ENCODE results near the gene ALDH4A1.
A peak's percentile ranks its signal among the peaks of the same experiment; 100 is the strongest.

Gene ALDH4A1

DNA sequence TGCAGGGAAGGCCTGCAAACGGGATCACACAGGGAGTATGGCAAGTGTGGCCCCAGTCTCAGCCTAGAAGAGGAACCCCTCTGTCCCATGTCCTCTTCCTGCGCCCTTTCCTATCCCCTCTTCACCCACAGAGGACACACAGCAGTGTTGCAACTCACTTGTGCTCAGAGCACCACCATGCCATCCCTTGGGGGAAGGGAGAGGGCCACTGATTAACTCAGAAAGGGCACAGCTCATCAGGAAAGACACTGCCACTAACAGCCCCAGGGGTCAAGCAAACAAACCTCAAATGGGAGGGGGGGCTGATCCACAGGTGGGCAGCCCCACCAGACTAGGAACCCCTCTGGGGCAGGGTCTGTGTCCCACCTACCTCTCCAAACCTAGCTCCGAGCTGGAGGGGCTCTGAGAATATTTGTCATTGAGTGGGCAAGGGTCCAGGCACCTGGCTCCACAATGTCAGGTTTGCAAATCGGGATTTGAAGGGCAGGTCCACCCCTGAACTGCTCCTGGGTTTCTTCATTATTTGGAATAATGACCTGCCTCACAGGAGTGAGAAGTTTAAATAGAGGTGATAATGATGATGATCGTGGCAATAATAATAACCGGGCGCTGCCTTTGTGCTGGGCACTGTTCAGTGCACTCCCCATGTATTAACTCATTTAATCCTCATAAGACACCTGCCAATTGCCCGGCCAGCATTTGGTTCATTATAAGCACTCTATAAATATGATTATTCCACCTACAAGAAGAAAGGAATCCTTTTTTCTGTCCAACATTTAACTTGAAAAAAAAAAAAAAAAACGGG lies 1.0 kb downstream of the ALDH4A1 start:
- DNase-seq (ENCODE audit: low read depth), result no peak

- no peak for DNase-seq (ENCODE audit: low read depth)
Measured at GRCh38 chr1:18900303-18900841, 2.0 kb downstream of the ALDH4A1 start.

DNA sequence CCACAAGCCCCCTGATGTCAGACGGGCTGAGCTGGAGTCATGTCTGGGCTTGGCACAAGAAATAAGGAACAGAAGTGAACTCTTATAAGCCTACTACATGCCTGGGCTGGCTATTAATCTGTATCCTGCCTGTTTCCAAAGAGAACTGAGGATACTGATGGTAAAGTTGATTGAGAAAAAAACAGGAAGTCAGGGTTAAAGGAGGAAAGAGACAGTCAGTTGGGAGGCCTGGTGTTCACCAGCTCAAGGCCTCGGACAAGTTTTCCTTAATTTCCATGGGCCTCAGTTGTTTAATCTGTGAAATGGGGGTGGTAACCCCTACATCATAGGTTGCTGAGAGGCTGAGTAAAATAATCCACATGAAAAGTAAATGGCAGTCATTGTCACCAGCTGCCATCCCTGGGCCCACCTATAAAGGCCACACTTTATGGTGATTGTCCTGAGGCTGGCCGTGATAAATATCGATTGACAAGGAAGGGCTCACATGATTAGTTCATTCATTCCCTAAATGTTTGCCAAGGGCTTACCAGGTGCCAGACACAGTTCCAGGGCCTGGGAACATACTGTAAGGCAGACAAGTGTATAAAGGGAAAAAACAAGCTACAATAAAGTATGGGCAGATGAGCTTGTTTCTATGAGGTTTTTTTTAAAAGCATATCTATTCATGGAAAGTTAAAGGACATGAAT lies 2.8 kb downstream of the ALDH4A1 start:
- DNase-seq (ENCODE audit: low read depth), result no peak

DNA sequence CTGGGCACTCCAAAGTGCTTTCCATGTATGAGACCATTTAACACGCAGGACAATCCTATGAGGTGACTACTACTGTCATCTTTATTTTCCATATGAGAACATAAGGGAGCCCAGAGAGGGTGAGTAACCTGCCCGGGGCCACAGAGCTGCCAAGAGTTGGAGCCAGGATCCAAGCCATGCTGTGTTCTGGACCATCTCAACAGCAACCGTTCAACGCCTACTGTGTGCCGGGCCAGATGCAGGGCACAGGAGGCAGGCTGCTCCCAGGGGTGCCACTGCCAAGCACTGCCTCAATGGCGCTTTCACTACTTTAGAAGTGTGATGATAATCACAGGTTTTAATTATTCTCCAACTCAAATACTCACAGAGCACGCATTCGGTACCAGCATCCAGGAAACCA lies 3.8 kb downstream of the ALDH4A1 start:
- DNase-seq (ENCODE audit: low read depth), result no peak

DNA sequence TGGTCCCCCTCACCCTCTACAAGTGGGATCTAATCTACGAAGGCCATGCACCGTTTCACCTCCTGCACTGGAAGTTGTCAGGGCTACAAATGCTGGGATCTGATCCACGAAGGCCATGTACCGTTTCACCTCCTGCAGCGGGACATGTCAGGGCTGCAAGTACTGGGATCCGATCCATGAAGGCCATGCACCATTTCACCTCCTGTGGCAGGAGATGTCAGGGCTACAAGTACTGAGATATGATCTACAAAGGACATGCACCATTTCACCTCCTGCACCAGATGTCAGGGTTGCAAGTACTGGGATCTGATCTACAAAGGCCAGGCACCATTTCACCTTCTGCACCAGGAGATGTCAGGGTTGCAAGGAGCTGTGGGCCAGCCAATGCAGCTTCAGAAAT lies 7.0 kb downstream of the ALDH4A1 start:
- no peak for DNase-seq (ENCODE audit: low read depth)

GRCh38 chr1:18893120-18893519 lies 9.2 kb downstream of the ALDH4A1 start:
- peak; percentile 22 for DNase-seq (ENCODE audit: low read depth)

DNA sequence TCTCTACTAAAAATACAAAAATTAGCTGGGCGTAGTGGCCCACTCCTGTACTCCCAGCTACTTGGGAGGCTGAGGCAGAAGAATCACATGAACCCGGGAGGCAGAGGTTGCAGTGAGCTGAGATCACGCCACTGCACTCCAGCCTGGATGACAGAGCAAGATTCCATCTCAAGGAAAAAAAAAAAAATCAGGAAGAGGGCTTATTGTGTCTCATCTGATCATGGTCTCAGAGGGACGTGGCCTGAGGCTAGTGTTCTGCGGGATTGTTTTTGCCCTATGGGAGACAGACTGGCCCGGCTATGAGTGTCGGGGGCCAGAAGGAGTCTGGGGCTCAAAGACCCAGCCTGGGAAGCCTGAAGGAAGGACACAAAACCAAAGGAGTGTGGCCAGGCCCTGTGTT lies 10.5 kb downstream of the ALDH4A1 start:
- peak; percentile 22 for DNase-seq (ENCODE audit: low read depth)

GRCh38 chr1:18891426-18891780 lies 11.0 kb downstream of the ALDH4A1 start:
- DNase-seq (ENCODE audit: low read depth), result no peak

GRCh38 chr1:18890706-18891425 lies 11.5 kb downstream of the ALDH4A1 start:
- no peak for DNase-seq (ENCODE audit: low read depth)

GRCh38 chr1:18886003-18886335 lies 16.4 kb downstream of the ALDH4A1 start:
- DNase-seq (ENCODE audit: low read depth), result peak; percentile 29

DNA sequence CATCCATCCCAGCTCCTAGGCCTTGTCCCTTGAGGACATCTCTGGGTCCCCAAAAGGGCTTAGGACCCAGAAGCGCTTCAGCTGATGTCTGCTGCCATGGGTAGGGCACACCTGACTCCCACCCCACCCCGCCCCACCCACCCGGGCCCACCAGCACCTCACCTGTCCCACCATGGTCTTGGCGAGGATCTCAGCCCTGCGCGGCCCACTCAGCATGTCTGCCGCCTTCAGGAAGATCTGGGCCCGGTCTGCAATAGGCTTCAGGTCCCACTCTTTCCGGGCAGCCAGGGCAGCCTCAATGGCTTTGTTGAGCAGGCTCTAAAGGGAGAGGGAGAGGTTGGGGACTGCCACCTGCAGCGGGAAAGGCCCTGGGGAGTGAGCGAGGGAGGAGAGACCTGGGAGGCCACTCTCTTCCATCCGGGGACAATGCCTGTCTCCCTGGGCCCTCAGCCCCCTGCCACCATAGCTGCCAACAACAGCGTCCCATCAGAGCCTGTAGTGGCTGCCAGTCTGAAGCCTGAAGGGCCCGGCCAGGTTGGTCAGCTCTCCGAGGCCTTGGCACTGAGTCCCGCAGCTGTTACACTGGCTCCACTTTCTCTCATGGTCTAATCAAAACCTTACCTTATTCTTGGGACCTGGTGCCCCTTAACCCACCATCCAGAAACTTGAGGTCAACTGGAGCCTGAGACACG lies 16.9 kb downstream of the ALDH4A1 start:
- no peak for DNase-seq (ENCODE audit: low read depth)

- no peak for DNase-seq (ENCODE audit: low read depth)
Measured at GRCh38 chr1:18884727-18885126, 17.6 kb downstream of the ALDH4A1 start.

DNA sequence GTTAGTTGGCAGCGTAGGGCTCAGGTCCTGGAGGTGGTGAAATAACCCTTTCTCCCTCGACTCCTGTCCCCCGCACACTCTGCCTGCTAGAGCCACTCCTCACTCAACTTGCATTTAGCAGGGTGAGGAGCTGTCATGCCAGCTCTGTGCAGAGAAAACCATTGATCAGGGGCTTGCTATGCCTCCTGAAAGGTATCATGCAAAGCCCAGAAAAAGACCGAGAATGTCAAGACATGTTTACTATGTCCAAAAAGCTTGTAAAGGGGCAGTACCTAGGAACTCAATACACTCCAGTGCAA lies 18.0 kb downstream of the ALDH4A1 start:
- no peak for DNase-seq (ENCODE audit: low read depth)

DNA sequence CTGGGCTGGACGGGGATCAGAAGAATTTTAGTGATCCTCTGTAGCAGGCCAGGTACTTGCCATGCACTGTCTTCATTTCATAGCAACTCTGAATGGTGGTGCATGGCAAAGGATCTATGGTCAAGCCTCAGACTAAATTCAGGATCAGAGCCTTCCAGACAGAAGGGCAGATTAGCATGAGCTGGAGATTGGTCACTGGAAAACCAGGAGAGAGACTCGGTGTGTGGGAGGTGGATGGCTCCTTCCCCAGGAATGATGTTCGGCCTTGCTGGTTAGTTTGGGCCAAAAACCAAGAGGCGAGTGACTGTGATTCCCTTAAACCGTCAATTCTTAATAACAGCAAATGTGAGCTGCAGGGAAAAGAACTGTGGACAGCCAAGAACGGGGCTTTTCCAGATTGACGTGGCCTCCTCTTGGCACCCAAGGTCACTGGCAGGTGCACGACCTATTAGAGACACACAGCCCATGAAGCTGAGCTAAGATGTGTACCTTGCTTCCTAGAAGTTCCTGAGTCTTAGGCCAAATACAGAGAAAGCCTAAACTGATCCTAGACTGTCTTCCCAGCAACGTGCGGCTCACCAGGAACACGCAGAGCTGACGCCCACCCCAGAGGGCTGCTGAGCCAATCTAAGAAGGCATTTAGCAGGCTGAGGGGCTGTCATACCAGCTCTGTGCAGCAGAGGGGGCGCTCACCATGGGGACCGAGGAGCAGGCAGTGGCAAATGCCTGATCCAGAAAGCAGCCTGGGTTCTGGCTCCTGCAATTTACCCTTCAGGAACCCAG lies 18.5 kb downstream of the ALDH4A1 start:
- peak; percentile 77 for DNase-seq (ENCODE audit: low read depth)

GRCh38 chr1:18883079-18883478 lies 19.3 kb downstream of the ALDH4A1 start:
- no peak for DNase-seq (ENCODE audit: low read depth)

DNA sequence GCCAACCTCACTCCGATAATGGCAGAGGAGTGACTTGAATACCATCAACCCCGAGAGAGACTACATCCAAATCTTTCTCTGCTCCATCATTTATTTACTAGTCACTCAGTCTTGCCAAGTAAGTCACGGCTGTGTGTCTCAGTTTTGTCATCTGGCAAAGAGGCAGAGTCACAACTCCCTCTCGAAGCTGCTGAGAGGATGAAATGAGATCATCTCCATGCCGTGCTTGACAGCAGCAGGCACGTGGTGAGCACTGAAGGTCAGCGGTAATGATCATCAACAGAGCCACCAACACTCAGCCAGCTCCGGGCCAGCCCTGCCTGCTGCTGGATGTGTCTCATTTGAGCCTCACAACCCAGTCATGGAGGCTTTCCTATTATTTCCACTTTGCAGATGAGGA lies 19.9 kb downstream of the ALDH4A1 start:
- no peak for DNase-seq (ENCODE audit: low read depth)

DNA sequence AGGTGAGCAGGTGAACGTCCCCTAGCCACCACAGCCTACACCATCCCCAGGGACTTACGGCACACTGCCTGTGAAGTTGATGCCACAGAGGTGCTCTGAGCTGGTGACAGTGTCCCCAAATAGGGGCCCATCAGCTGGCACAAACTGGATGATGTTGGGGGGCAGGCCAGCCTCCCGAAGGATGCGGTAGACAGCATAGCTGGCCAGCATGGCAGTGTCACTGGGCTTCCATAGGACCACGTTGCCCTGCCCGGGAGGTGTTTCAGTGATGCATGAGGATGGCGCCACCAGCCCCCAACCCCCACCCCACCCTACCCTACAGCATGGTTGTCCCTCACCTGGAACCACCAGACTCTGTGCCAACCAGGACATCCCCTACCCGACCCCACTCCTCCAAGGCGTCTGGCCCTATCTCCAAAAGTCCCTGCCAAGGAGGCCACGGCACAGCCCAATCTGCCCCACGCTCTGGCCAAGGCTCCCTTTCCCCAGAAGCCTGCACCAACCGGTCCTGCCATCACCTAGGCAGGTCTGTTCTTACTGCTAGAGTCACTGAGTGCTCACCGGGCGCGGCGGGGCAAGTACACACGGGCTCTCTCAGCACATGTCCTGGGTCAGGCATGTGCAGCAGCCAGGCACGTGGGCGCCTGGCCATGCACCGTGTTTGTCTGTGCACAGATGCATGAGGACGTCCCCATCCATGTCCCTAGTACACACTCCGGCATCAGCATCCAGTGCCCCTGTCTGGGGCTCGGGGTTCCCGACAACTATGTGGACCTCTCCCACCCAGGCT lies 20.5 kb downstream of the ALDH4A1 start:
- no peak for DNase-seq (ENCODE audit: low read depth)

DNA sequence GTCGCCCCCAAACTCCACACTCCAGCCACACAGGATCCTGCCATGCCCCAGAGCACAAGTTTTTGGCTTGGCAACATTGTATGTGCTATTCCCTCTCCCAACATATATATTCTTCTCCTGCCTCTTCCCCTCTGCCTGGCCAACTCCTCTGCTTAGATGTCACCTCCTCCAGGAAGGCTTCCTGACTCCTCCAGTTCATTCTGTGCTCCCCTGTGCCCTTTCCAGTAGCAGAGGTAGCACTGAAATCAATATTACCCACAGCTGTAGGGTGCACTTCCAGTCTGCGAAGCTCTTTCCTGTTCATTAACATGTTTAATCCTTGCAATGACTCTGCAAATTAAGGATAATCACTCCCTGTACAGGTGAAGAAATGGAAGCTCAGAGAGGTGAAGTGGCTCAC lies 21.2 kb downstream of the ALDH4A1 start:
- no peak for DNase-seq (ENCODE audit: low read depth)

GRCh38 chr1:18880585-18880984 lies 21.8 kb downstream of the ALDH4A1 start:
- DNase-seq (ENCODE audit: low read depth), result no peak

DNA sequence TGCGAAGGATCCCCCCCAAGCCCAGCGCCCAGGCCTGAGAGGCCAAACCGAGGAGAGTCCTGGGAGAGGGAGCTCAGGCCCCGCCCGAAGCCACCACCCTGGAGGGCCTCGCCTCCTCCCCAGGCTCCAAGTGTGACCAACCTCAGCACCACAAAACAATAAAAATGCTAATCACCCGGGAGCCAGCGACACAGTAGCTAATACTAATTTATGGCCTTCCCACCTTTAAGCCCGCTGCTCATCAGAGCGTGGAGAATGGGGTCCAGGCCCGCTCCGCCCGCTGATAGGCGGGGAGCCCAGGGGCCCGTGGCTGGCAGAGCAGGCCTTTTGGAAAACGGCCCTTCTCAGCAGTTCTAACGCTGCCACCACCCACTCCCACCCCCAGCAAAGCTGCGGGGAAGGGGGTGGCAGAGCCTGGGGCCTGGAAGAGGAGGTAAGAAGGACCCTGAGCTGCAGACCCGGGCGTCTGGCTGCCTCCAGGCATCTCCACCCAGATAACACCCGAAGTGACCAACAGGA lies 22.5 kb downstream of the ALDH4A1 start:
- DNase-seq (ENCODE audit: low read depth), result no peak
